SK-N-SH treated with all-trans-retinoic acid at 6 μM for 48 hours (cell line): Measurements from ENCODE around the gene KREMEN1.
"Not testable (repeated sequence)": the region's sequence is repeated elsewhere in the genome, so short reads cannot be mapped to it uniquely, and the experiment has no call there.

Experiments used
- ATAC-seq: fragments of 200-7000 bp; cut with Tn5 transposase; 3 replicates; pipeline ENCODE4 v1.9.1; 2020; ENCODE audit warnings: mild to moderate bottlenecking, moderate library complexity
- ARNTL ChIP-seq: fragments of 450-650 bp; formaldehyde crosslinking; IDR thresholded peaks from 2 replicates; pipeline ENCODE4 v1.5.0; 2020; ENCODE audit warnings: low read depth, mild to moderate bottlenecking, moderate library complexity, borderline replicate concordance
- BACH2 ChIP-seq: fragments of 250-450 bp; sonication (Bioruptor Pico); IDR thresholded peaks from 2 replicates; pipeline ENCODE4 v1.9.0; 2021; ENCODE audit warnings: mild to moderate bottlenecking, borderline replicate concordance
- CSDC2 ChIP-seq: fragments of 250-450 bp; sonication (Bioruptor Pico); IDR thresholded peaks from 2 replicates; pipeline ENCODE4 v1.5.0; 2020; ENCODE audit warnings: mild to moderate bottlenecking, moderate library complexity
- CSRNP3 ChIP-seq: fragments of 250-450 bp; sonication (Bioruptor Pico); IDR thresholded peaks from 2 replicates; pipeline ENCODE4 v1.5.1; 2021; ENCODE audit warnings: mild to moderate bottlenecking, moderate library complexity
- ESRRG ChIP-seq: fragments of 250-450 bp; sonication (Bioruptor Pico); IDR thresholded peaks from 2 replicates; pipeline ENCODE4 v1.6.1; 2021; ENCODE audit warnings: mild to moderate bottlenecking
- GLIS3 ChIP-seq: fragments of 250-450 bp; sonication (Bioruptor Pico); IDR thresholded peaks from 2 replicates; pipeline ENCODE4 v1.5.0; 2020; ENCODE audit warnings: mild to moderate bottlenecking, moderate library complexity
- OSR1 ChIP-seq: fragments of 250-450 bp; sonication (Bioruptor Pico); IDR thresholded peaks from 2 replicates; pipeline ENCODE4 v1.8.0; 2022; ENCODE audit warnings: moderate library complexity, mild to moderate bottlenecking, inconsistent platforms
- SNAI2 ChIP-seq: fragments of 250-450 bp; sonication (Bioruptor Pico); IDR thresholded peaks from 2 replicates; pipeline ENCODE4 v1.5.0; 2020; ENCODE audit warnings: mild to moderate bottlenecking, moderate library complexity
- TOX ChIP-seq: fragments of 250-450 bp; sonication (Bioruptor Pico); IDR thresholded peaks from 2 replicates; pipeline ENCODE4 v1.8.0; 2021; ENCODE audit warnings: mild to moderate bottlenecking, moderate library complexity, borderline replicate concordance
- ZC3H10 ChIP-seq: fragments of 250-450 bp; sonication (Bioruptor Pico); IDR thresholded peaks from 2 replicates; pipeline ENCODE4 v1.5.1; 2021; ENCODE audit warnings: mild to moderate bottlenecking, moderate library complexity
- ZFP3 ChIP-seq: fragments of 250-450 bp; sonication (Bioruptor Pico); IDR thresholded peaks from 2 replicates; pipeline ENCODE4 v1.5.0; 2020; ENCODE audit warnings: mild to moderate bottlenecking, moderate library complexity
- ZFP30 ChIP-seq: fragments of 450-650 bp; formaldehyde crosslinking; IDR thresholded peaks from 2 replicates; pipeline ENCODE4 v1.5.0; 2022; ENCODE audit warnings: mild to moderate bottlenecking, moderate library complexity
- ZNF565 ChIP-seq: fragments of 450-650 bp; formaldehyde crosslinking; conservative IDR thresholded peaks from 2 replicates; pipeline ENCODE4 v1.5.0; 2020; ENCODE audit warnings: low read depth, mild to moderate bottlenecking, moderate library complexity
- ZNF70 ChIP-seq: fragments of 450-650 bp; formaldehyde crosslinking; IDR thresholded peaks from 2 replicates; pipeline ENCODE4 v1.5.0; 2020; ENCODE audit warnings: mild to moderate bottlenecking, moderate library complexity
- ZNF8 ChIP-seq: fragments of 450-650 bp; formaldehyde crosslinking; IDR thresholded peaks from 2 replicates; pipeline ENCODE4 v1.5.0; 2020; ENCODE audit warnings: mild to moderate bottlenecking, moderate library complexity
- TF ChIP-seq, protein P1 (sequence below): fragments of 250-450 bp; sonication (Bioruptor Pico); IDR thresholded peaks from 2 replicates; pipeline ENCODE4 v1.5.0; 2020; ENCODE audit warnings: mild to moderate bottlenecking, moderate library complexity
- TF ChIP-seq, protein P2 (sequence below): fragments of 250-450 bp; sonication (Bioruptor Pico); IDR thresholded peaks from 2 replicates; pipeline ENCODE4 v1.5.1; 2020; ENCODE audit warnings: low read depth, mild to moderate bottlenecking, moderate library complexity
- TF ChIP-seq, protein P3 (sequence below): fragments of 250-450 bp; sonication (Bioruptor Pico); IDR thresholded peaks from 2 replicates; pipeline ENCODE4 v1.8.0; 2021; ENCODE audit warnings: low read depth, mild to moderate bottlenecking, moderate library complexity, borderline replicate concordance

Gene KREMEN1

DNA sequence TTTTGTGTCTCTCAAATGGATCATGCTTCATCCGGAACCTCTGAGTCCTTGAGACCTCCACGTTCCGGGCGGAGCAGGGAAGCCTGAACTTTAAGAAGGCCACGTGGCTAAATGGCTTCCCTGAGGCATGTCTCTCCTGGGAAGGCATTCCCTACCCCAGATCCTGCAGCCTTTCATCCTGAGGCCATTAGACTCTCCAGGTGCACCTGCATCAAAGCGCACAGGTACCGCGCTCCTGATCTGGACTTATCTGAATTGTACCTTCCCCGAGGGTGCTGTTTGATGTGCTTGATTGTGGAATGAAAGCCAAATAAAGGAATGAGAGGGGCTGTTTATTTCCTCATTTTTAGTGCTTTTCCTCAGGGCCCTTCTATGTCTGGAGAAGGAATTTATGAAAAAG is 33.7 kb upstream of the KREMEN1 start (continued):
- TF ChIP-seq, protein P1, sequence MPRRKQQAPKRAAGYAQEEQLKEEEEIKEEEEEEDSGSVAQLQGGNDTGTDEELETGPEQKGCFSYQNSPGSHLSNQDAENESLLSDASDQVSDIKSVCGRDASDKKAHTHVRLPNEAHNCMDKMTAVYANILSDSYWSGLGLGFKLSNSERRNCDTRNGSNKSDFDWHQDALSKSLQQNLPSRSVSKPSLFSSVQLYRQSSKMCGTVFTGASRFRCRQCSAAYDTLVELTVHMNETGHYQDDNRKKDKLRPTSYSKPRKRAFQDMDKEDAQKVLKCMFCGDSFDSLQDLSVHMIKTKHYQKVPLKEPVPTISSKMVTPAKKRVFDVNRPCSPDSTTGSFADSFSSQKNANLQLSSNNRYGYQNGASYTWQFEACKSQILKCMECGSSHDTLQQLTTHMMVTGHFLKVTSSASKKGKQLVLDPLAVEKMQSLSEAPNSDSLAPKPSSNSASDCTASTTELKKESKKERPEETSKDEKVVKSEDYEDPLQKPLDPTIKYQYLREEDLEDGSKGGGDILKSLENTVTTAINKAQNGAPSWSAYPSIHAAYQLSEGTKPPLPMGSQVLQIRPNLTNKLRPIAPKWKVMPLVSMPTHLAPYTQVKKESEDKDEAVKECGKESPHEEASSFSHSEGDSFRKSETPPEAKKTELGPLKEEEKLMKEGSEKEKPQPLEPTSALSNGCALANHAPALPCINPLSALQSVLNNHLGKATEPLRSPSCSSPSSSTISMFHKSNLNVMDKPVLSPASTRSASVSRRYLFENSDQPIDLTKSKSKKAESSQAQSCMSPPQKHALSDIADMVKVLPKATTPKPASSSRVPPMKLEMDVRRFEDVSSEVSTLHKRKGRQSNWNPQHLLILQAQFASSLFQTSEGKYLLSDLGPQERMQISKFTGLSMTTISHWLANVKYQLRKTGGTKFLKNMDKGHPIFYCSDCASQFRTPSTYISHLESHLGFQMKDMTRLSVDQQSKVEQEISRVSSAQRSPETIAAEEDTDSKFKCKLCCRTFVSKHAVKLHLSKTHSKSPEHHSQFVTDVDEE, result no peak
- TF ChIP-seq, protein P2, sequence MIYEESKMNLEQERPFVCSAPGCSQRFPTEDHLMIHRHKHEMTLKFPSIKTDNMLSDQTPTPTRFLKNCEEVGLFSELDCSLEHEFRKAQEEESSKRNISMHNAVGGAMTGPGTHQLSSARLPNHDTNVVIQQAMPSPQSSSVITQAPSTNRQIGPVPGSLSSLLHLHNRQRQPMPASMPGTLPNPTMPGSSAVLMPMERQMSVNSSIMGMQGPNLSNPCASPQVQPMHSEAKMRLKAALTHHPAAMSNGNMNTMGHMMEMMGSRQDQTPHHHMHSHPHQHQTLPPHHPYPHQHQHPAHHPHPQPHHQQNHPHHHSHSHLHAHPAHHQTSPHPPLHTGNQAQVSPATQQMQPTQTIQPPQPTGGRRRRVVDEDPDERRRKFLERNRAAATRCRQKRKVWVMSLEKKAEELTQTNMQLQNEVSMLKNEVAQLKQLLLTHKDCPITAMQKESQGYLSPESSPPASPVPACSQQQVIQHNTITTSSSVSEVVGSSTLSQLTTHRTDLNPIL (CRISPR knock-in tag), result no peak
- TF ChIP-seq ZNF70 (CRISPR knock-in tag) (no peak), CSRNP3 (no peak), ZC3H10 (CRISPR knock-in tag) (no peak), BACH2 (no peak), ZNF8 (CRISPR knock-in tag) (no peak)
- TF ChIP-seq, all 23 proteins: peak for 0

DNA sequence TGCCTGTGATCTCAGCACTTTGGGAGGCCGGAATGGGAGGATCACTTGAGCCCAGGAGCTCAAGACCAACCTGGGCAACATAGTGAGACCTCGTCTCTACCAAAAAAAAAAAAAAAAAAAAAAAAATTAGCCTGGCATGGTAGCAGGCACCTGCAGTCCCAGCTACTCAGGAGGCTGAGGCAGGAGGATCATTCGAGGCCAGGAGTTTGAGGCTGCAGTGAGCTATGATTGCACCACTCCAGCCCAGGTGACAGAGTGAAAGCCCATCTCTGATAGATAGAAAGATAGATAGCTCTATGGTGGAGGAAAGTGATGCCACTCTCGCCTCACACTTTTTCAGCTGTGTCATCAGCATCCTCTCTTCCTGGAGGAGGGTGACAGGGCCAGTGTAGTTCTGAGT is 33.2 kb upstream of the KREMEN1 start:
- not testable (repeated sequence) for ATAC-seq

DNA sequence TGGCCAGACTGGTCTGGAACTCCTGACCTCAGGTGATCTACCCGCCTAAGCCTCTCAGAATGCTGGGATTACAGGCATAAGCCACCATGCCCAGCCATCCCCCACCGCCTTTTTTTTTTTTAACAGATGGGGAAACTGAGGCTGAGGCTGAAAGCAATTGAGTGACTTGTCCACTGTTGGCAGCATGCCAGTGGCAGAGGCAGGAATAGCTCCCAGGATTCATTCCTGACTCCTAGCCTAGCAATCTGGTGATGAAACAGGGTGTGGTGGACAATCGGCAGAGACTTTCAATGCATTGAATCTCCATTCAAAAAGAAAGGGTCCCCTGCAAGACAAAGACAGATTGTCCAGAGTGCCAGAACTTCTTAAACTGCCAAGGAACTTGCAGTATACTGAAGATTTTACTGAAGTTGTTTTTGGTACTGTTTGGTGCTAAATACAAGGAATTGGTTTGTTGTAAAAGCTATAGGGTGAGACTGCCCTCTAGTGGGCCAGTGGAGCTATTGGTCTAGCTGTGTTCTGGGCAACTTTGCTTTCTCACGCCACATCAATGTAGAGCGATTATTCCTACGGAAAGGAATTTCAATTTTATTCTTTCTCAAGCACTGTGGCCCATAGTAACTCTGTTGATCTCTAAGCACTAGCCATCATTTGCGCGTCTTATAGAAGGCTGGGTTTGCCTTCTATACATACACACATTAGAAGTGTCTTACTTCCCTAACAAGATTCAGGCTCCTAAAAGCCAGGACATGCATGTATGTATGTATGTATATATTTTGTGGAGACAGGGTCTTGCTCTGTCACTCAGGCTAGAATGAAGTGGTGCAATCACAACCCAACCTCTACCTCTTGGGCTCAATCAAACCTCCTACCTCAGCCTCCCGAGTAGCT is 32.2 kb upstream of the KREMEN1 start:
- TF ChIP-seq ARNTL (CRISPR knock-in tag), result no peak
- TF ChIP-seq SNAI2 (CRISPR knock-in tag), result no peak
- no peak for TF ChIP-seq ZC3H10 (CRISPR knock-in tag)
- no peak for TF ChIP-seq BACH2
- no peak for TF ChIP-seq OSR1 (CRISPR knock-in tag)
- TF ChIP-seq, protein P3, sequence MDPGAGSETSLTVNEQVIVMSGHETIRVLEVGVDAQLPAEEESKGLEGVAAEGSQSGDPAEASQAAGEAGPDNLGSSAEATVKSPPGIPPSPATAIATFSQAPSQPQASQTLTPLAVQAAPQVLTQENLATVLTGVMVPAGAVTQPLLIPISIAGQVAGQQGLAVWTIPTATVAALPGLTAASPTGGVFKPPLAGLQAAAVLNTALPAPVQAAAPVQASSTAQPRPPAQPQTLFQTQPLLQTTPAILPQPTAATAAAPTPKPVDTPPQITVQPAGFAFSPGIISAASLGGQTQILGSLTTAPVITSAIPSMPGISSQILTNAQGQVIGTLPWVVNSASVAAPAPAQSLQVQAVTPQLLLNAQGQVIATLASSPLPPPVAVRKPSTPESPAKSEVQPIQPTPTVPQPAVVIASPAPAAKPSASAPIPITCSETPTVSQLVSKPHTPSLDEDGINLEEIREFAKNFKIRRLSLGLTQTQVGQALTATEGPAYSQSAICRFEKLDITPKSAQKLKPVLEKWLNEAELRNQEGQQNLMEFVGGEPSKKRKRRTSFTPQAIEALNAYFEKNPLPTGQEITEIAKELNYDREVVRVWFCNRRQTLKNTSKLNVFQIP (CRISPR knock-in tag), result no peak
- peak; percentile 78 for ATAC-seq

- TF ChIP-seq ZNF70 (CRISPR knock-in tag), result no peak
- TF ChIP-seq OSR1 (CRISPR knock-in tag), result no peak
- TF ChIP-seq, protein P2 (CRISPR knock-in tag), result no peak
- no peak for TF ChIP-seq SNAI2 (CRISPR knock-in tag)
- TF ChIP-seq ZFP3 (CRISPR knock-in tag), result no peak
- TF ChIP-seq GLIS3 (CRISPR knock-in tag), result no peak
- TF ChIP-seq ZNF565 (CRISPR knock-in tag), result no peak
- no peak for TF ChIP-seq TOX (CRISPR knock-in tag)
- no peak for TF ChIP-seq BACH2
- TF ChIP-seq CSRNP3, result no peak
- TF ChIP-seq ARNTL (CRISPR knock-in tag), result no peak
- no peak for TF ChIP-seq ZFP30 (CRISPR knock-in tag)
- TF ChIP-seq ZNF8 (CRISPR knock-in tag), result no peak
- TF ChIP-seq ESRRG (CRISPR knock-in tag), result no peak
- TF ChIP-seq CSDC2 (CRISPR knock-in tag), result no peak
- ATAC-seq, result no peak
These were observed 31.4 kb upstream of the KREMEN1 start for GRCh38 chr22:29041408-29041807.
